Measurements from ENCODE around the gene FAM161B. TPM values are rescaled to one million over a fixed set of nuclear protein-coding genes. Genes with fewer than 3 reads are reported as not detected.

FAM161B gene
- total RNA-seq, 2 donors from 2014 or later: 1.0 to 1.6 TPM

GRCh38 chr14:73889376-73889775 lies 60.5 kb downstream of the FAM161B start:
- no peak for ATAC-seq
- peaks cover 27% of the 10 kb centered on the region for H3K4me1 ChIP-seq
- no peaks in the 10 kb centered on the region for H3K9me3 ChIP-seq
- TF ChIP-seq, protein P1, sequence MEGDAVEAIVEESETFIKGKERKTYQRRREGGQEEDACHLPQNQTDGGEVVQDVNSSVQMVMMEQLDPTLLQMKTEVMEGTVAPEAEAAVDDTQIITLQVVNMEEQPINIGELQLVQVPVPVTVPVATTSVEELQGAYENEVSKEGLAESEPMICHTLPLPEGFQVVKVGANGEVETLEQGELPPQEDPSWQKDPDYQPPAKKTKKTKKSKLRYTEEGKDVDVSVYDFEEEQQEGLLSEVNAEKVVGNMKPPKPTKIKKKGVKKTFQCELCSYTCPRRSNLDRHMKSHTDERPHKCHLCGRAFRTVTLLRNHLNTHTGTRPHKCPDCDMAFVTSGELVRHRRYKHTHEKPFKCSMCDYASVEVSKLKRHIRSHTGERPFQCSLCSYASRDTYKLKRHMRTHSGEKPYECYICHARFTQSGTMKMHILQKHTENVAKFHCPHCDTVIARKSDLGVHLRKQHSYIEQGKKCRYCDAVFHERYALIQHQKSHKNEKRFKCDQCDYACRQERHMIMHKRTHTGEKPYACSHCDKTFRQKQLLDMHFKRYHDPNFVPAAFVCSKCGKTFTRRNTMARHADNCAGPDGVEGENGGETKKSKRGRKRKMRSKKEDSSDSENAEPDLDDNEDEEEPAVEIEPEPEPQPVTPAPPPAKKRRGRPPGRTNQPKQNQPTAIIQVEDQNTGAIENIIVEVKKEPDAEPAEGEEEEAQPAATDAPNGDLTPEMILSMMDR (IDR thresholded peaks at IDR 0.05): no peak
- TF ChIP-seq POLR2A (IDR thresholded peaks at IDR 0.05): no peak
- H3K27me3 ChIP-seq: no peaks in the 10 kb centered on the region
- peaks cover 0 to 8% of the 10 kb centered on the region in 2 donors for H3K36me3 ChIP-seq (replicated peaks in 1 of 2; ENCODE audit: insufficient read depth in 1 of 2, low read depth in 2 of 2)
- no peak overlapping the region for H3K27ac ChIP-seq
- DNase-seq: no peak
- intact Hi-C loops (cut with DNase I): no loop called here
- 72 to 81% methylated on average over 5 of the region's 5 CpGs for WGBS, 2 donors
- H3K4me3 ChIP-seq: no peak overlapping the region

GRCh38 chr14:73888971-73889370 lies 60.9 kb downstream of the FAM161B start:
- TF ChIP-seq POLR2A (IDR thresholded peaks at IDR 0.05): no peak
- TF ChIP-seq, protein P1 (IDR thresholded peaks at IDR 0.05): no peak
- H3K4me1 ChIP-seq: peaks cover 27% of the 10 kb centered on the region
- no peak overlapping the region for H3K27ac ChIP-seq
- no peak for DNase-seq
- WGBS, 2 donors: 88 to 90% methylated on average over 2 of the region's 2 CpGs
- H3K36me3 ChIP-seq (replicated peaks in 1 of 2; ENCODE audit: insufficient read depth in 1 of 2, low read depth in 2 of 2): peaks cover 0 to 6% of the 10 kb centered on the region in 2 donors
- no peaks in the 10 kb centered on the region for H3K27me3 ChIP-seq
- ATAC-seq: no peak
- intact Hi-C loops (cut with DNase I): no loop called here
- no peak overlapping the region for H3K4me3 ChIP-seq
- H3K9me3 ChIP-seq: no peaks in the 10 kb centered on the region

DNA sequence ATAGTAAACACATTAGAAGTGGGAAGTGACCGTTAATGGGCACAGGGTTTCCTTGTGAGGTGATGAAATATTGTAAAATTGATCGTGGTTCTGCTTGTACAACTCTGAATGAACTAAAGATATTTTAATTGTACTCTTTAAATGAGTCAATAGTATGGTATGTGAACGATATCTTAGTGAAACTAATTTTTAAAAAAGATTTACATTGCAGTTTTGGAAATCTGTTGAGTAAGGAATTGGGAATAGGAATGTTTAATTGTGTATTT lies 61.5 kb downstream of the FAM161B start:
- H3K9me3 ChIP-seq: no peaks in the 10 kb centered on the region
- TF ChIP-seq, protein P1 (IDR thresholded peaks at IDR 0.05): no peak
- TF ChIP-seq POLR2A (IDR thresholded peaks at IDR 0.05): no peak
- H3K27ac ChIP-seq: no peak overlapping the region
- intact Hi-C loops (cut with DNase I): no loop called here
- no peak for DNase-seq
- ATAC-seq: no peak
- no peaks in the 10 kb centered on the region for H3K27me3 ChIP-seq
- H3K36me3 ChIP-seq (replicated peaks in 1 of 2; ENCODE audit: insufficient read depth in 1 of 2, low read depth in 2 of 2): peaks cover 0 to 3% of the 10 kb centered on the region in 2 donors
- WGBS, 2 donors: 25 to 26% methylated on average over 3 of the region's 3 CpGs
- no peak overlapping the region for H3K4me3 ChIP-seq
- peaks cover 27% of the 10 kb centered on the region for H3K4me1 ChIP-seq

GRCh38 chr14:73887694-73888459 lies 62.0 kb downstream of the FAM161B start:
- 9% methylated on average over 7 of the region's 7 CpGs for WGBS, 2 donors
- DNase-seq (no peak), ATAC-seq (no peak)
- intact Hi-C loops (cut with DNase I): no loop called here
- no peaks in the 10 kb centered on the region for H3K36me3 ChIP-seq (replicated peaks in 1 of 2; ENCODE audit: insufficient read depth in 1 of 2, low read depth in 2 of 2)
- no peaks in the 10 kb centered on the region for H3K9me3 ChIP-seq
- no peak for TF ChIP-seq POLR2A (IDR thresholded peaks at IDR 0.05)
- TF ChIP-seq, protein P1 (IDR thresholded peaks at IDR 0.05): no peak
- peak overlapping the region in 1 of 2 donors; percentile 89 for H3K4me3 ChIP-seq
- no peaks in the 10 kb centered on the region for H3K27me3 ChIP-seq
- H3K4me1 ChIP-seq: peaks cover 27% of the 10 kb centered on the region
- H3K27ac ChIP-seq: peak overlapping the region in 3 of 4 donors; percentile 74 to 93 (median 89)

GRCh38 chr14:73887318-73887616 lies 62.6 kb downstream of the FAM161B start:
- Histone ChIP-seq H3K9me3 (no peaks in the 10 kb centered on the region), H3K4me3 (peak overlapping the region; percentile 71 to 89), H3K36me3 (replicated peaks in 1 of 2; ENCODE audit: insufficient read depth in 1 of 2, low read depth in 2 of 2) (no peaks in the 10 kb centered on the region), H3K4me1 (peaks cover 27% of the 10 kb centered on the region), H3K27me3 (no peaks in the 10 kb centered on the region), H3K27ac (peak overlapping the region; percentile 74 to 93 (median 84))
- no peak for ATAC-seq
- DNase-seq: no peak
- TF ChIP-seq, protein P1 (IDR thresholded peaks at IDR 0.05): no peak
- no peak for TF ChIP-seq POLR2A (IDR thresholded peaks at IDR 0.05)
- WGBS, 2 donors: 1 to 2% methylated on average over 7 of the region's 7 CpGs
- intact Hi-C loops (cut with DNase I): no loop called here
